GM21515 (cell line): ENCODE results near the gene GRK5.
A peak's percentile ranks its signal among the peaks of the same experiment; 100 is the strongest.

Experiments used
- ATAC-seq: cut with Tn5 transposase; IDR thresholded peaks from one replicate; pipeline ENCODE4 v1.9.1; 2021; ENCODE audit not compliant: unreplicated experiment

The GRK5 gene

DNA sequence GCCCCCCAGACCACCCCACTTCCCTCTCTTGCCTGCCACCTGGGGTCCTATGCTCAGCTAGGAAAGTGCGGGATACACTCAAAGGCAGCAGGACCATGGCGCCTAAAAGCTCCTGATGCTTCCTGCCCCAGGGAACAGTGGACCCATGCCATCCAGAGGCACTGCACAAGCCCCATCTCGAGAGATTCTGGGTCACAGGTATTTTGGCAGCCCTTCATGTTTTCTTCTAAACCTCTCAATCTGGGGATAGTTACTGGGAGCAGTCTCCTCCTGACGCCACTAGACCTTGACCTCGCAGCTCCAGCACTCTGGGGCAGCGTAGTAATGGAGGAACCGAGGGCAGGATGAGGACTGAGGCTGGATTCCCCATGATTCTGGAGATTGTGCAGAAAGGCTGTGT is 107.1 kb downstream of the GRK5 start:
- no peak for ATAC-seq

DNA sequence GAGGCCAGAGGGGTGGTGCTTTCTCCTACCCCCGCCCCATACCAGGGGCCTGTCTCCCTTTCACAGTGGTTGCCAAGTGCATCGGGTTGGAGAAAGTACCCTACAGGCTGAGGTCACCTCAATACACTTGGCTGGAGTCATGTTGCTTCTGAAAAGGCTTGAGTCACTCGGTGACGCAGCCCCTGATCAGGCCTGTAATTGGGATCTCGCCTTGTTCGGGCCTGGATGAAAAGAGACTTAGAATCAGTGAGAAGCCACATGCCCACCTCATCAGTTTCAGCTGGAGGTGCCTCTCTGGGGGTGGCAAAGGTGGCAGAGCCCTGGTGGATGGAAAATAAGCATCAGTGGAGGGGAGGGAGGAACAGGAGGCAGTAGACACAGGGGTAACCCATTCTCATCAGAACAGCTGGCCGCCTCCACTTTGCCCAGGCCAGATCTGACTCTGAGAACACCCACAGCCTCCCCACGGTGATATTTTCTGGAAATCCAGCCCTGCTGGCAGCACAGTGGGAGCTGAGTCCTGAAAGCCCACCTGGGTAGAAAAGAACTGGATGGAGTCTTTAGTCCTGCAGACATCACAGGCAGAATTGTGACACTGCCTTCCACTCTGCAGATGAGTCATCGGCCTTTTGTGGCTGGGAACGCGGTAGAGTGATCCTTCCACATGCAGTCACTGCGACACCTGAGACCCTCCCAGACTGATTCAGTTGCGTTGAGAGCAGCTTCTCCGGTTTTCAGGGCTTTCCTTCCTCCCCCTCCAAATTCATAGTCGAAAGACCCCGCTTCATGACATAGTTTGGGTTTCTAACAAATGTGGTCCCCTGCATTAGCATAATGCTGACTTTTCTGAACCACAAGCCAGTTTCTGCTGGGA is 108.0 kb downstream of the GRK5 start:
- peak; percentile 51 for ATAC-seq

GRCh38 chr10:119316002-119316358 is 108.6 kb downstream of the GRK5 start:
- no peak for ATAC-seq

DNA sequence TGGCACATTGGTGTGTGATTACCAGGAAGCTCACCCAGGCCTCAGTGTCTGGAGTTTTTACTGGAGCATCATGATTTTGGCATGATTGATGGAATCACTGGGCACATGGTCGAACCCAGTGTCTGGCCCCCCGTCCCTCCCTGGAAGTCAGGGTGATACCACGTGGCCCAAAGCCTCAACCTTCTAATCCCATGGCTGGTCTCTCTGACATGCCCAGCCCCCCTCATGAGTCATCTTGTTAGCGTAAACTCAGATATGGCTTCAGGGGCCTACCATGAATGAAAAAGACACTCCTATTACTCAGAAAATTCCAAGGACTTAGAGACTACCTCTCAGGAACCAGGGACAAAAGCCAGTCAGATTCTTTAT is 109.3 kb downstream of the GRK5 start:
- ATAC-seq, result no peak

- ATAC-seq, result no peak
These were observed 111.2 kb downstream of the GRK5 start for GRCh38 chr10:119318411-119319160.

GRCh38 chr10:119319161-119319919 is 112.0 kb downstream of the GRK5 start:
- no peak for ATAC-seq

DNA sequence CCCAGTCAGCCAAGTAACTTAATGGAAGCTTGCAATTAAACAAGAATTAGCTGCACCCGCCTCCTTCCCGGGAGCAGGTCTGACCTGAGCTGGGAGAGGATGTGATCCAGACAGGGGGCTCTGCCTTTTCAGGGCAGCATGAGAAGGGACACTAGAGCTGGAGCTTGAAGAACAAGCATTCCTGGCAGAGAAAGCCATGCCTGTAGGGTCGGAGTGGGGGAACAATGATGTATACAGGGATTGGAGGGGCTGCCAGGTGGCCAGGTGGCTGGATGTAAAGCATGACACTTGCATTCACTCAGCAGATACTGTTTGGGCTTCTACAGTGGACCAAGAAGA is 112.5 kb downstream of the GRK5 start:
- no peak for ATAC-seq

- no peak for ATAC-seq
These were observed 113.6 kb downstream of the GRK5 start for GRCh38 chr10:119320981-119321380.

GRCh38 chr10:119323085-119324016 is 116.0 kb downstream of the GRK5 start:
- ATAC-seq, result no peak

GRCh38 chr10:119325131-119325530 is 117.8 kb downstream of the GRK5 start:
- no peak for ATAC-seq

GRCh38 chr10:119326167-119326566 is 118.8 kb downstream of the GRK5 start:
- no peak for ATAC-seq

DNA sequence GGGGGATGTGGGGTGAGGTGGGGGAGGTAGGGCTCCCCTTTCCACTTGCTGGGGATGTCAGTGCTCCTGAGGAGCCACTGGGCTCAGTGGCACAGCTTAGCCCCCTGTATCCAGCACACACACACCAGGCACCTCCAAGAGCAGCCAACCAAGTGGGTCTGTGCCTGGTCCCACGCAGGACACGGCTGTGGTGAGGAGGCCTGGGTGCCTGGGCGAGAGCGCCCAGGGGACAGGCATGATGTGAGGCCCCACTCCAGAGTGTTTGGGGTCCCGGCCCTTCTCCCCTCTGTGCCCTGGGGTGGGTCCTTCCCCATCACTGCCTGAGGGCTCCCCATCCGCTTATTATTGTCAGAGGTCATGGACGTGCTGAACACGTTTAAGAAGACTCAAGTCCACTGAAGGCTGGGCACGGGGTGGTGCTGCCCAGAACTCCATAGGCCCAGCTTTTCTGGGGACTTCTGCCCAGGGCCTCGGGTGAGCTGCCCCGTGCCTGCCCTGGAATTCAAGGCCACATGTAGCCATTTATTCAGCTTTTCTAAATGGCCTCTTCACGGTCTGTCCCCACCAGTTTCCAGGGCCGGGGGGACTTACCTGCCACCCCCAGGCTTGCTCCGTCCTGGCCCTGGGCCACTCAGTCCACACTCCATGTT is 119.8 kb downstream of the GRK5 start:
- no peak for ATAC-seq

- ATAC-seq, result no peak
These were observed 120.9 kb downstream of the GRK5 start for GRCh38 chr10:119328223-119328622.

- no peak for ATAC-seq
These were observed 123.0 kb downstream of the GRK5 start for GRCh38 chr10:119330342-119330741.

GRCh38 chr10:119331061-119331460 is 123.7 kb downstream of the GRK5 start:
- ATAC-seq, result no peak

GRCh38 chr10:119333146-119333792 is 125.9 kb downstream of the GRK5 start:
- no peak for ATAC-seq

- no peak for ATAC-seq
These were observed 128.4 kb downstream of the GRK5 start for GRCh38 chr10:119335671-119336353.

DNA sequence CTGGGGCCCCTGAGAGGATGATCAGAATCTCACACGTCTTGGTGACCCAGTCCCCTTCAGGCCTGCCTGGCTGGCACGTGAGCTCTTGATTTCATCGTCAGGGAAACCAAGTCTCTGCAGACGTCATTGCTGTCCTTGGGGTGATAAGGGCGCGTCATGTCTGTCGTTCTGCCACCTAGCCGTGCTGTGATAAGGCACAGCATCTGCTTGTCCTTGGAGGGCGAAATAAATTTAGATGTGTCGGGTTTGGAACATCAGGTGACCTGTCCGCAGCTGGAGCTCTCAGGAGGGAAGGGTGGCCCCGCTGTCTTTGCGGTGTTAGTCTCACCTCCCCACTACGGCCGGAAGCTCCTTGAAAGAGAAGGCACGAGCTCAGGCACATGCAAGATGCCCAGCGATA is 129.2 kb downstream of the GRK5 start:
- ATAC-seq, result no peak

- ATAC-seq, result no peak
These were observed 129.9 kb downstream of the GRK5 start for GRCh38 chr10:119337223-119337622.
